GM21529 (cell line): ENCODE data around the gene CHD5.

Experiments
- ATAC-seq: cut with Tn5 transposase; IDR thresholded peaks from one replicate; pipeline ENCODE4 v1.9.1; 2021; ENCODE audit not compliant: unreplicated experiment

The CHD5 gene

DNA sequence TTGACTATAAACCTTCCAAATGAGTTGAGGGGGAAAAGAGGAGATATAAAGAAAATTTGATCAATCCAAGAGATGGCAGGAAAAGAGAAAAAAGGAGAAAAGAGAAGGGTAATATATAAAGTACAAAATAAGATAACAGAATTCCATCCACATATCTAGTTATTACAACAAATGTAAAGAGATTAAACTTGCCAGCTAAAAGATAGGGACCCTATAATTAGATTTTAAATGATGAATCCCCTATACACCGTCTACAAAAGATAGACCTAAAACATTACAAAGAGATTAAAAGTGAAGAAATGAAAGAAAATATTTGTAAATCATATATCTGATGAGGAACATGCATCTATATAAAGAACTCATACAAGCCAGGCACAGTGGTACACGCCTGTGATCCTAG lies 63.1 kb downstream of the CHD5 start:
- no peak for ATAC-seq

DNA sequence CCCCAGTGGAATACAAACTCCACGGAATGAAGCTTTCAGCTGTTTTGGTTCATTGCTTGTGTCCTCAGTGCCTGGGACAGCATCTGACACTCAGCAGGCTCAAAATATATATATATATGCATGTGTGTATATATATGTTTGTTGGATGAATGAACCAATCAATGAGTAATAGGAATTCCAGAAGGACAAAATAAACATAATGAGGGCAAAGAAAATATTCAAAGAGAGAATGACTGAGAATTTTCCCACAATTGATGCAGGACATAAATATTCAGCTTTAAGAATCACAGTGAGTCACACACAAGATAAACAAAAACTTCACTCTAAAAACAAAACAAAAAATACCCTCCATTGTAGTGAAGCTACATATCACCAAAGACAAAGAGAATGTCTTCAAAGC lies 64.0 kb downstream of the CHD5 start:
- ATAC-seq = no peak

DNA sequence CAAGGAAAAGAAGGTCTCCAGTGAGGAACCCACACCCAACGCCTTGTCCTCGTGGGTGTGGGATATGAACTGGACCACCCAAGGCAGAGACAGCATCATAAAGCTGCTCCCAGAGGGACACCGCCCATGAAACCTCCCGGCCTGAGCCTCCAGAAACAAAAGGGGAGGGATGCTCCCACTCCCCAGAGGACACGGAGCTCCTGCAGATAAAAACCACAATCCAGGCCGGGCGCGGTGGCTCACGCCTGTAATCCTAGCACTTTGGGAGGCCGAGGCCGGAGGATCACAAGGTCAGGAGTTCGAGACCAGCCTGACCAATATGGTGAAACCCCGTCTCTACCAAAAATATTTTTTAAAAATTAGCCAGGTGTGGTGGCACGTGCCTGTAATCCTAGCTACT lies 66.4 kb downstream of the CHD5 start:
- no peak for ATAC-seq

DNA sequence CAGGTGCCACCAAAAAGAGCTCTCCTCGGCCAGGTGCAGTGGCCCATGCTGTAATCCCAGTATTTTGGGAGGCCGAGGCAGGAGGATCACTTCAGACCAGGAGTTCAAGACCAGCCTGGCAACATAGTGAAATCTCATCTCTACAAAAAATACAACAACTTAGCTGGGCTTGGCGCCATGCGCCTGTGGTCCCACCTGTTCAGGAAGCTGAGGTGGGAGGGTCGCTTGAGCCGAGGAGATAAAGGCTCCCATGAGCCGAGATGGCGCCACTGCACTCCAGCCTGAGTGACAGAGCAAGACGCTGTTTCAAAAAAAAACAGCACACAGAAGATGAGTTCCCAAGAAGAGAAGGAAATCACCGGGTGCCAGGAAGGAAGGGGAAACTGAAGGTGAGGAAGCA lies 67.0 kb downstream of the CHD5 start:
- ATAC-seq = no peak

DNA sequence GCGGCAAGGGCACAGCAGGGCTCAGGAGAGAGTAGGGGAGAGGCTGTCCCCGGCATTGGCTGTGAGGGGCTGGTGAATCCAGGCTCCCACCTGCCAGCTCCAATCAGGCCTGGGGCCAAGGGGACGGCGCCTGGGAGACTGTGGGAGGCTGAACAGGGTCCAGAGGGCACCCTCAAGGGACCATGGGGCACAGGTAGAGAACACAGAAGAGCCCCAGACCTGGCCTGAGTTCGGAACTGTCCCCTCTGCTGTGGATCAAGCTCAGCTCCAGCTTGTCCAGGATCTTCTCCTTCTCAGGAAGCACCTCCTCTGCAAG lies 67.5 kb downstream of the CHD5 start:
- no peak for ATAC-seq

DNA sequence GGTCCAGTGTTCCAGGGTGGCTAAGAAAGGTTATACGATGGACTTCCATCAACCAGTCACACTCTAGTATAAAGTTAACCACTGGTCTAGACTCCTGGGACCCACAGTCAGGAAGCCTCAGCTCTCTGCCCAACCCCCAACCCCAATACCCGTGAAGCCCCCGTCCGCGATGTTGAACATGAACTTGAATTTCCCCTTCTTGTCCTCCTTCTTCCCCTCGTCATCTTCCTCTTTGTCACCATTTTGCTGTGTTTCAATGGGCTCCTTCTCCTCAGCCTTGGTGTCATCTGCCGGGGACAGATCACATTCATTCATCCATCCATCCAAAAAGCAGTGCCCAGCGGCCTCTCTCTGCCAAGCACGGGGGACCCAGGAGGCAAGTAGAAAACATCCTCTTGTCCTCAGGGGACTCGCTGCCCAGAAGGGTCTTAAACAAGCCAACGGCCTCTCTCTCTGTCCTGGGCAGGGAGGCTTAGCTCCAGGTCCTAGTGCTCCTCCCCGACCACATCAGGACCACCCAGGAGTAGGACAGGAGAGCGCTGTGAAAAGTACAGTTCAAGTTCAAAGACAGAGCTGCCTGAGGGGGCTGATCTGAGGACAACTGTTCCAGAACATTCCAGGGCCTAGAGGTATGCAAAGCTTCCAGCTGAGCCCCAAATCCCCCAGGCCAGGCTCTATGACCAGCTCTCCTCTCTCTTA lies 68.0 kb downstream of the CHD5 start:
- no peak for ATAC-seq

DNA sequence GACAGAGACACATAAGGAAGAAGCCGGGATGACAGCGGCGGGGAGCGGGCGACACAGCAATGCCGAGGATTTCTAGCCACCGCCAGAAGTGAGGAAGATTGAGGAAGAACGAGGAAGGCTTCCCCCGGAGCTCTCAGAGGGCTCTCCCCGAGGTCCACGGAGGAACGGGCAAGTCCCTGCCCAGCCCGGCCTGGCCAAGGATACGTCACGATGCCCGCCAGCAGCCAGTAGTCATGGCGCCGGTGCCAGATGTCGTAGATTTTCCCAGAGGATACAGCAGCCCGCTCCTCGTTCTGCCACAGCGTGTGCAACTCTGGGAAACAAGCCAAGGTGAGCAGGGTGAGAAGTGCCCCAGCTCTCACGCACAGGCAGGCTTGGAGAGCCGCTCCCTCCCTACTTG lies 68.5 kb downstream of the CHD5 start:
- ATAC-seq = no peak

DNA sequence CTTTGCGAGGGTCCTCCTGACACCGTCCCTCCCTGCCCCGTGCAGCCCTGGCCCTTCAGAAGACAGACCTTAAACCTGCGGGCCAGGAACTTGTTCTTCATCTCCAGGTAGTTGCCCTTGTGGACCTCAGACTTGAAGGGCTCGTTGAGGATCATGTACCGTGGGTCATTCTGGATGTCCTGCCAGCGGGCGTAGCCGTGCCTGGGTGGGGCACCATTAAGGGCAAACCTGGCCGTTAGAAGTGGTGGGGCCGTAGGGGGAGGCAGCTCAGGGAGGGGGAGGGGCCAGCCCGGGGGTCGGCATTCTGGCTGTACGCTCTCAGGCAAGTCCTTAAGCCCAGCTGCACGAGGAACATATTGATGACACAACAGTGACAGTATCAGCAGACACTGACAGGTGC lies 69.8 kb downstream of the CHD5 start:
- no peak for ATAC-seq

DNA sequence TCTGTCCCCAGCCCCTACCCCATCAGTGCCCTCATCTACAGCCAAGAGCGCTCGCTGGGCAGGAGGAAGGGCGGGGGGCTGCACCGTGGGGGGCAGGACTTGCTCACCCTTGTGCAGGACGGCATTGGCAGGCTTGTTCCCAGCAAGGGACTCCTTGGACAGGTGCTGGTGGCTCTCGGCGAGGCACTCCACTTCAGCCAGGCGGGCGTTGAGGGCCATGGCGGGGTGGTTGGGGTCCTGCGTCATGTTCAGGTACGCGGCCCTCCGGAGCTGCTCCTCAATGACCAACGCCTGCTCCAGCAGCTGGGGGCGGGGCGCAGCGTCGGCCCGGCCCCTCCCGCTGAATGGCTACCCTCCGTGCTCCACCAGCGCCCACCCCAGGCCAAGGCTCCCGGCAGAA lies 70.4 kb downstream of the CHD5 start:
- ATAC-seq = no peak

DNA sequence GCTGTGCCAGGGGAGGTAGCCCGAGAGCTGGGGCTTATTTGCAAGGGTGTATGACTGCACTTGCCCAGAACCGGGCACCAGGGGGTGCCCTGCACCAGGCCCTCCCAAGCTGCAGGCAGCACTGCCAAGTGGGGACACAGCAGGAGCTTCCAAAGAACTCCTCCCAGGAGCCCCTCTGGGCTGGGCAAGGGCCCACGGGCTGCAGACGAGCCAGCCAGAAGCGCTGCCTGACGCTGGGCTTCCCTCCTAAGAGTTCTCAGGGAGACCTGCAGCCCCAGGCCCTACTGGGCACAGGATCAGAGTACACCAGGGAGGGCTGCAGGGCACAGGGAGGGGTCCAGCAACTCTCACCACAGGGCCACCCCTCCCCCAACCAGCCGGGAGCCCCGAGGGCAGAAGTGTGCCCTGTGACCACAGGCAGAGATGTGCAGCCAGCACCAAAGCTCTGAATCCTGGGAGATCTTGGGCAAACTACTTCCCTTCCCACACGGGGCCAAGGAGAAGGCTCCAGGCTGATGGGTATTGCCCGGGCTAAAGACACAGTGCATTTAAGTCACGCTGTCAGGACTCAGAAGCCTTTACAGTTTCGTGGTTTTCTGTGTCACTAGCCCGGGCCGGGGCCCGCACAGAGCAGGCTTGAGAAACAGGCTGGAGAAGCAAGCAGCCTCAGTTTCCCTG lies 71.0 kb downstream of the CHD5 start:
- no peak for ATAC-seq

DNA sequence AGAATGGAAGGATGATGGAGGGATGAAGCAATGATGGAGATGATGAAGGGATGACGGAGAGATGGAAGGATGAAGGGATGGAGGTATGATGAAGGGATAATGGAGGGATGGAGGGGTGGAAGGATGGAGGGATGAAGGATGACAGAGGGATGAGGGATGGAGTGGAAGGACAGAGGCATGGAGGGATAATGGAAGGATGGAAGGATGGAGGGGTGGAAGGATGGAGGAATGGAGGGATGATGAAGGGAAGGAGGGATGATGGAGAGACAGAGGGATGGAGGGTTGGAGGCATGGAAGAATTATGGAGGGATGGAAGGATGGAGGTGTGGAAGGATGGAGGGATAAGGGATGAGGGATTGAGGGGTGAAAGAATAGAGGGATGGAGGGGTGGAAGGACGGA lies 71.6 kb downstream of the CHD5 start:
- no peak for ATAC-seq

DNA sequence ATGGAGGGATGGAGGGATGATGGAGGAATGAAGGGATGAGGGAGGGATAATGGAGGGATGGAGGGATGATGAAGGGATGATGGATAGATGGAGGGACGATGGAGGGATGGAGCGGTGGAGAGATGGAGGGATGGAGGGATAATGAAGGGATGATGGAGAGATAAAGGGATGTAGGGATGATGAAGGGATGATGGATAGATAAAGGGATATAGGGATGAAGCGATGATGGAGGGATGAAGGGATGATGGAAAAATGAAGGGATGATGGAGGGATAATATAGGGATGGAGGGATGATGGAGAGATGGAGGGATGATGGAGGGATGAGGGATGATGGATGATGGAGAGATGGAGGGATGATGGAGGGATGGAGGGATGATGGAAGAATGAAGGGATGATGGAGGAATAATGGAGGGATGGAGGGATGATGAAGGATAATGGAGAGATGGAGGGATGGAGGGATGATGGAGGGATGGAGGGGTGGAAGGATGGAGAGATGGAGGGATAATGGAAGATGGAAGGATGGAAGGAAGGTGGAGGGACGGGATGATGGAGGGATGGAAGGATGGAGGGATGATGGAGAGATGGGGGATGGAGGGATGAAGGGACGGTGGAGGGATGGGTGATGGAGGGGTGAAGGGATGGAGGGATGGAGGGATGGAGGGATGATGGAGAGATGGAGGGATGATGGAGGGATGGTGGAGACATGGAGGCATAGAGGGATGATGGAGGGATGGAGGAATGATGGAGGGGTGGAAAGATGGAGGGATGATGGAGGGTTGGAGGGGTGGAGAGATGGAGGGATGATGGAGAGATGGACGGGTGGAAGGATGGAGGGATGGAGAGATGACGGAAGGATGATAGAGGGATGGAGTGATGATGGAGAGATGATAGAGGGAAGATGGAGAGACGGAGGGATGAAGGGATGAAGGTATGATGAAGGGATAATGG lies 72.4 kb downstream of the CHD5 start:
- no peak for ATAC-seq

DNA sequence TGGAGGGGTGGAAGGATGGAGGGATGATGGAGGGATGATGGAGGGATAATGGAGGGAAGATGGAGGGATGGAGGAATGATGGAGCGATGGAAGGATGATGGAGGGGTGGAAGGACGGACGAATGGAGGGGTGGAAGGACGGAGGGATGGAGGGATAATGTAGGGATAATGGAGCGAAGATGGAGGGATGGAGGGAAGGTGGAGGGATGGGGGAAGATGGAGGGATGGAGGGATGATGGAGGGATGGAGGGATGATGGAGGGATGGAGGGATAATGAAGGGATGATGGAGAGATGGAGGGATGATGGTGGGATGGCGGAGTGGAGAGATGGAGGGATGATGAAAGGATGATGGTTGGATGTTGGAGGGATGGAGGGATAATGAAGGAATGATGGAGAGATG lies 73.1 kb downstream of the CHD5 start:
- no peak for ATAC-seq

DNA sequence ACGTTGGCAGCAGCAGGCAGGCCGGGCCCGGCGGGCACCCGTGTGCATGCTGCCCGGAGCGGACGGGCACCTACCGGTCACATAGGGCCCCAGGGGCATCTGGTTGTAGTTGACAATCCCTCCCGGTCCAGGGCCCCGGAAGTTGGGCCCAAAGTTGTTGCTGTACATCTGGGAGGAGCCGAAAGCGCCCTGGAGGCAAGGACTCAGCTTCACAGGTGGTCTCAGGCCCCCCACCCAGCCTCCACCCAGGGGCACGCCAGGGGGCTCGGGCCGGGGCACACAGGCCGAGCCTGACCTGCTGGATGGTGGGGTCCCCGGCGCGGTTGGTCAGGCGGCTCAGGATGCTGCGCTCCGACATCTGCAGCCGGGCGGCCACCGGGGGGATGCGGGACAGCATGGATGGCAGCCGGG lies 73.8 kb downstream of the CHD5 start:
- no peak for ATAC-seq

DNA sequence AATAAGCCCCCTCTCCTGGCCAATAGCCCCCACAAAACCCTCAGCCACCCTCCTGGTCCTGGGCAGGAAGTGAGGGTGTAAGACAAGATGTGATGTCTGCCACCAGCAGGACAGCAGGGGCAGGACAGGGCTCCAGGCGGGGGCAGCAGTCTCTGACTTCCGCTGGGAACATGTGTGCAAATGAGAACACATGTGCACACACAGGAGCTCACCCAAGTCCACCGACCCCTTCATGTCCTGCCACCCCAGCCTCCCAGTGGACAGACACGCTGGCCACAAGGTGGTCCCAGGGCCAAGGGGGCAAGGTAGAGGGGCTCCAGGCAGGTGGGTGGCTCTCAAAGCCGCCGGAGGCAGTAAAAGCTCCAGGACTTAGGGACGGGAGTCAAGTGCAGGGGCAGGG lies 74.4 kb downstream of the CHD5 start:
- ATAC-seq = no peak

DNA sequence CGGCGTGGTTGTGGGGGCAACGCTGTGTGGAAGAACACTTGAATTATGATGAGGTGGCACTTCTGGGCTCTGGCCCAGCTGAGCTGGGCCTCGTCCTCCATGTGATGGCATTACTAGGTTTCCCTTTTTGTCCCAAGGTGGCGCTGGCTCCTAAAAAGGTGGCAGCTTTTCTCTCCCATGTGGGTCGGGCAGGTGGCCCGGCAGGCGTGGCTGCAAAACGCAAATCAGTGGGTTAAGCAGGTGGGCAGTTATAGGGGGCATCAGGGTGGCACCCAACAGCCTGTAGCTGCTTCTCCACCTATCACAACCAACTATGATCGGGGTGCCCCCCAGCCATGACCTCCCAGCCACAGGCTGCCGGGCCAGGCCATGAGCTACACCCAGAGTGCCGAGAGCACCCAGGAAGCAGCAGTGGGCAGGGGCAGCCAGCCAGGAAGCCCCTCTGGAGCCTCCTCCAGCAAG lies 74.9 kb downstream of the CHD5 start:
- no peak for ATAC-seq

DNA sequence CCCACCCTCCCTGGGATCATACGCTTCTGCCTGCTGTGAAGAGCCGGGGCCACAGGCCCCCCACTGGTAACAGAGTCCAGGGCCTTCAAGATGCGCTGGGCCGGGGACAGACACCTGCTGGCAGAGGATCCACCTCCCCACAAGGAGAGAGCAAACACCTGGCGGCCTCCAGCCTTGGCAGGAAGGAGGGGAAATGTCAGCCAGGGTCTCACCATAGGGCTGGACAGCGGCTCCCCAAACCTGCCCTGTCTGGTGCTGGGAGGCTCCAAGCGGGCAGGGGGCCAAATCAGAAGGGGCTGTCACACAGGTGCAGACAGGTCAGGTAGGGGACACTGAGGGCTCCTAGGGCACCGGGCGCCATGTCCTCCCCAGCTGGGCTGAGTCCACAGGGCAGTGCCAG lies 75.5 kb downstream of the CHD5 start:
- no peak for ATAC-seq

DNA sequence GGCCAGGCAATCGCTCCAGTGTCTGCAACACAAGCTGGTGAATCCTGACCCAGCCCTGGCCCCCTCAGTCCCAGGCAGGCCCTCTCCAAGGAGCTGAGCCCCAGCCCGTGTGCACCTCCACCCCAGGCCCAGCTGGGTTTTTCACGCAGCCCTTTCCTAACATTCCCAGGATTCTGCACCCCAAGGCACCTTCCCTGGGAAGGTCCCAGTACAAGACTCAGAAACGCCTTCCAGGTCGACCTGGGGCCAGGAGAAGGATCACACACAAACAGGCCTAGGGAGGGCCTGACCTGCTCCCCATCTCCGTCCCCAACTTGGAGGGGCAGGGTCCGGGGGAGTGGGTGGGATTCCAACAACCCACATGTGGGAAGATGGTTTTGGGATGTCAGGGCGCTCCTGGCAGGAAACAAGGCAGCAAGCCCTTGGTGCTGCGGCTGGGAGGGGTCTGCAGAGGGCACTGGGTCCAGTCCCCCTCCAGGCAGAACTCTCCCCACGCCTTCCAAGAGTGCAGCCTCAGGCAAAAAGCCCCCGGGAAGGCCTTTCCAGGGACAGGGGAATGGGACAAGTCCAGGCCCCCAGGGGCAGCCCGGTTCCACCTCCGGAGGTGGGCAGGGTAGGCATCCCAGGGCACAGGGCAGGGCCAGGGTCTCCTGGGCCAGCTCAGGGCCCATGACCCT lies 76.1 kb downstream of the CHD5 start:
- ATAC-seq = no peak

DNA sequence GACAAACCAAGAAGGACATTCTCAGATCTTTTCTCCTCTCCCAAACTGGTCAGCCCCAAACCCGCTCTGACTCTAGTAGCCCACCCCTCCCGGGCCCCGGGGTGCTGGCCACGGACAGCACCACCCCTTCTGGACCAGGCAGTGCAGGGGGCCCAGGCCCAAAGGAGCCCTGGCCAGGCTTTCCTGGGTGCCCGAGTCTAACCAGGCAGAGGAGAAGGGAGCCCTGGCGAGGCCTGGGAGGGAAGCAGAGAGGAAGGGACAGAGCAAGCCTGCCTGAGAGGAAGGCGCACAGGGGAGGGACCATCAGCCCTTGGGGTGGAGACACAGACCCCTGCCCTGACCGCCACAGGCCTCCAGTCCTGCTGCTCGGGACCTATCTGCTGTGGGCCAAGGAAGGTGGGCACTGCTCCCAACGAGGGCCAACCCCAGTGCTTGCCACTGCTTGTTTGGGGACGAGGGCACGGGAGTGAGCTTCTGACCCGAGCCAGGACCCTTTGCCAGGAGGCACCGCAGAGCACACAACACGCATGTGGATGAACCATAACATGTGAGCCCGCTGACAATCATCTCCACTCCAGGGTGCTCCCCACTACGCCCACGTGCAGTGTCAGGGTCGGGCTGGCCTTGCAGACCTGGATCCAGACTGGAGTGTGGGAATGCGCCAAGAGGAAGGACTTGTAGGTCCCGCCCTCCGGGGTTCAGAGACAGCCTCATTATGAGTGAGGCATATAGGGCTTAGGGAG lies 76.8 kb downstream of the CHD5 start:
- no peak for ATAC-seq

DNA sequence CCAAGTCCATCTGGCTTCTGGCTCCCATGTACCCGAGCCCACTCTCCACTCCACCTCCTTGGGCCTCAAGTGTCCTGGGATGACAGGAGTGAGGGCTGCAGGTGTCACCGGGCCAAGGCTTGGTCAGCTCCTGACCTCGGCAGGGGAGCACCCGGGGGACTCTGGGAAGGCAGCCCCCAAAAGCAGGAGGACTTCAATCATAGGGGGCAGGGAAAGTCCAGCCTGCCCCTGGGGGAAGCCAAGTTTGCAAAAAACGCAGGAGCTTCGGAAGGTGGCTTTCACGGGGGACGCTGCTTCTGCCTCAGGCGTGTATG lies 77.6 kb downstream of the CHD5 start:
- ATAC-seq = no peak
